GM23338 (cell line): Measurements from ENCODE around the gene CD2BP2. TPM values are rescaled to one million over a fixed set of nuclear protein-coding genes. Genes with fewer than 3 reads are reported as not detected.

Experiments
- ATAC-seq: fragments of 200-7000 bp; cut with Tn5 transposase; 3 replicates; pipeline ENCODE4 v1.9.1; 2020
- DNase-seq: peaks from one replicate; pipeline ENCODE4 v3.0.0-alpha.2; 2015; ENCODE audit warnings: low spot score
- H2AFZ ChIP-seq: fragments of 200-600 bp; sonication (generic); 2 replicates; pipeline ENCODE4 v1.8.0; 2016; ENCODE audit warnings: antibody characterized with exemption, mild to moderate bottlenecking, moderate library complexity
- H3F3A ChIP-seq: fragments of 200-600 bp; sonication (generic); replicated peaks from 2 replicates; pipeline ENCODE4 v1.8.0; 2017; ENCODE audit warnings: antibody characterized with exemption, mixed run types, low read depth
- H3K27ac ChIP-seq: fragments of 200-600 bp; sonication (generic); 2 replicates; pipeline ENCODE4 v1.6.1; 2016; ENCODE audit warnings: low read depth
- H3K27me3 ChIP-seq: fragments of 200-600 bp; sonication (generic); 2 replicates; pipeline ENCODE4 v1.8.0; 2016; ENCODE audit warnings: mild to moderate bottlenecking, mixed run types, moderate library complexity; ENCODE audit not compliant: insufficient read depth
- H3K36me3 ChIP-seq: fragments of 200-600 bp; sonication (generic); 2 replicates; pipeline ENCODE4 v1.8.0; 2016; ENCODE audit warnings: mild to moderate bottlenecking; ENCODE audit not compliant: insufficient read depth
- H3K4me1 ChIP-seq: fragments of 200-600 bp; sonication (generic); 2 replicates; pipeline ENCODE4 v1.8.0; 2016; ENCODE audit warnings: mild to moderate bottlenecking, moderate library complexity; ENCODE audit not compliant: insufficient read depth
- H3K4me2 ChIP-seq: fragments of 200-600 bp; sonication (generic); 2 replicates; pipeline ENCODE4 v1.7.1; 2017; ENCODE audit warnings: mixed run types
- H3K4me3 ChIP-seq: fragments of 200-600 bp; sonication (generic); 2 replicates; pipeline ENCODE4 v1.6.1; 2016; ENCODE audit warnings: mixed run types
- H3K79me2 ChIP-seq: fragments of 200-600 bp; sonication (generic); replicated peaks from 2 replicates; pipeline ENCODE4 v1.8.0; 2017; ENCODE audit warnings: mild to moderate bottlenecking; ENCODE audit not compliant: insufficient read depth
- H3K9me2 ChIP-seq: fragments of 200-600 bp; sonication (generic); 2 replicates; pipeline ENCODE4 v1.8.0; 2017; ENCODE audit not compliant: insufficient read depth
- H4K20me1 ChIP-seq: fragments of 200-600 bp; sonication (generic); replicated peaks from 2 replicates; pipeline ENCODE4 v1.8.0; 2017; ENCODE audit warnings: mild to moderate bottlenecking; ENCODE audit not compliant: insufficient read depth
- H3K27ac Mint-ChIP-seq: 2 replicates; pipeline ENCODE4 v1.8.0; 2020; ENCODE audit warnings: inconsistent platforms, mild to moderate bottlenecking, moderate library complexity, mixed read lengths
- H3K27me3 Mint-ChIP-seq: 3 replicates; pipeline ENCODE4 v1.8.0; 2022; ENCODE audit warnings: low read depth, mild to moderate bottlenecking, moderate library complexity, mixed read lengths, inconsistent platforms; ENCODE audit not compliant: insufficient read depth, poor library complexity
- H3K36me3 Mint-ChIP-seq: 3 replicates; pipeline ENCODE4 v1.8.0; 2021; ENCODE audit warnings: low read depth, mild to moderate bottlenecking, inconsistent platforms, moderate library complexity, mixed read lengths
- H3K4me1 Mint-ChIP-seq: 3 replicates; pipeline ENCODE4 v1.8.0; 2020; ENCODE audit warnings: mild to moderate bottlenecking, inconsistent platforms, mixed read lengths
- H3K4me3 Mint-ChIP-seq: 3 replicates; pipeline ENCODE4 v1.8.0; 2021; ENCODE audit warnings: moderate library complexity, mild to moderate bottlenecking, inconsistent platforms, mixed read lengths
- H3K9me3 Mint-ChIP-seq: 3 replicates; pipeline ENCODE4 v1.8.0; 2020; ENCODE audit warnings: moderate library complexity, mild to moderate bottlenecking, inconsistent platforms, mixed read lengths
- CREB1 ChIP-seq: fragments of 250-450 bp; sonication (Bioruptor Pico); IDR thresholded peaks from 2 replicates; pipeline ENCODE4 v1.5.0; 2020; ENCODE audit warnings: low read depth, mild to moderate bottlenecking, moderate library complexity
- CTCF ChIP-seq, 2 experiments: fragments of 200-600 bp in 1 of 2; sonication (generic) in 1 of 2; conservative IDR thresholded peaks; 2 replicates each; pipeline versions ENCODE4 v1.5.1 to v1.6.1; 2016 to 2017; ENCODE audit warnings: antibody characterized with exemption in 2 of 2, low read depth in 2 of 2, mild to moderate bottlenecking in 2 of 2, moderate library complexity in 1 of 2
- ETS1 ChIP-seq: IDR thresholded peaks from 2 replicates; pipeline ENCODE4 v1.6.1; 2016; ENCODE audit warnings: antibody characterized with exemption
- EZH2 ChIP-seq: fragments of 200-600 bp; sonication (generic); IDR thresholded peaks from one replicate; pipeline ENCODE4 v1.8.0; 2017; ENCODE audit warnings: antibody characterized with exemption, mild to moderate bottlenecking, low read depth; ENCODE audit not compliant: unreplicated experiment
- EZH2phosphoT487 ChIP-seq: fragments of 200-600 bp; sonication (generic); IDR thresholded peaks from one replicate; pipeline ENCODE4 v1.8.1; 2018; ENCODE audit warnings: antibody characterized with exemption; ENCODE audit not compliant: unreplicated experiment
- JUNB ChIP-seq: IDR thresholded peaks from one replicate; pipeline ENCODE4 v1.6.1; 2016; ENCODE audit warnings: antibody characterized with exemption; ENCODE audit not compliant: unreplicated experiment
- NANOG ChIP-seq: IDR thresholded peaks from 2 replicates; pipeline ENCODE4 v1.6.1; 2016; ENCODE audit warnings: antibody characterized with exemption, borderline replicate concordance
- POLR2AphosphoS5 ChIP-seq: IDR thresholded peaks from 2 replicates; pipeline ENCODE4 v1.6.1; 2016; ENCODE audit warnings: antibody characterized with exemption, low read depth
- REST ChIP-seq: IDR thresholded peaks from one replicate; pipeline ENCODE4 v1.6.1; 2018; ENCODE audit warnings: antibody characterized with exemption; ENCODE audit not compliant: unreplicated experiment
- STAT1 ChIP-seq: IDR thresholded peaks from one replicate; pipeline ENCODE4 v1.6.1; 2016; ENCODE audit warnings: antibody characterized with exemption; ENCODE audit not compliant: unreplicated experiment
- ZNF114 ChIP-seq: fragments of 250-450 bp; sonication (Bioruptor Pico); IDR thresholded peaks from 2 replicates; pipeline ENCODE4 v1.5.0; 2020; ENCODE audit warnings: mild to moderate bottlenecking, moderate library complexity
- ZNF331 ChIP-seq: fragments of 250-450 bp; sonication (Bioruptor Pico); IDR thresholded peaks from 2 replicates; pipeline ENCODE4 v1.5.0; 2020; ENCODE audit warnings: low read depth, mild to moderate bottlenecking, moderate library complexity
- ZNF462 ChIP-seq: fragments of 250-450 bp; sonication (Bioruptor Pico); IDR thresholded peaks from 2 replicates; pipeline ENCODE4 v1.5.0; 2020; ENCODE audit warnings: mild to moderate bottlenecking, moderate library complexity
- polyA plus RNA-seq: library from polyadenylated mRNA; unstranded; fragments of >200 nt; fragmentation: Nextera tagmentation; extraction: Ambion mirVana; gene quantifications from 2 replicates; pipeline ENCODE4 v1.2.1, GENCODE V29; 2016
- total RNA-seq: library from RNA; depleted of rRNA; stranded (reverse); fragments of >200 nt; shearing (Covaris generic); gene quantifications from 2 replicates; pipeline ENCODE4 v1.2.3, GENCODE V29; 2014

The CD2BP2 gene
- total and polyA plus RNA-seq, 2 experiments from 2014 or later, result 23.1 to 38.7 TPM

GRCh38 chr16:30366511-30366910 lies 11.4 kb upstream of the CD2BP2 start:
- Mint-ChIP-seq H3K4me1 (peaks cover 28% of the 10 kb centered on the region), H3K4me3 (no peak overlapping the region; the same call in 2 of the 3 replicates), H3K27me3 (peaks cover 16% of the 10 kb centered on the region), H3K27ac (no peak overlapping the region), H3K9me3 (no peaks in the 10 kb centered on the region; the same call in 2 of the 3 replicates), H3K36me3 (peaks cover 18% of the 10 kb centered on the region)
- H3K27ac ChIP-seq, result no peak overlapping the region
- peaks cover 14% of the 10 kb centered on the region for H4K20me1 ChIP-seq
- no peaks in the 10 kb centered on the region for H3K36me3 ChIP-seq
- TF ChIP-seq STAT1 (no peak), ZNF114 (CRISPR knock-in tag) (no peak), POLR2AphosphoS5 (no peak), EZH2phosphoT487 (no peak), CREB1 (CRISPR knock-in tag) (no peak), JUNB (no peak), NANOG (no peak), ZNF462 (CRISPR knock-in tag) (no peak), REST (no peak), CTCF (conservative IDR thresholded peaks at IDR 0.05; ENCODE audit: low read depth in 2 of 2) (no peak), ZNF331 (CRISPR knock-in tag) (no peak), EZH2 (no peak), ETS1 (no peak)
- H3K79me2 ChIP-seq, result peaks cover 40% of the 10 kb centered on the region
- H2AFZ ChIP-seq, result no peak overlapping the region
- H3K4me1 ChIP-seq, result peaks cover 11% of the 10 kb centered on the region
- H3K9me2 ChIP-seq, result no peaks in the 10 kb centered on the region
- no peak for DNase-seq
- H3F3A ChIP-seq, result no peaks in the 10 kb centered on the region
- no peak for ATAC-seq
- no peaks in the 10 kb centered on the region for H3K27me3 ChIP-seq
- H3K4me3 ChIP-seq, result no peak overlapping the region
- no peak overlapping the region for H3K4me2 ChIP-seq
